Activated CD8-positive, alpha-beta T cell treated with anti-CD3 and anti-CD28 coated beads for 36 hours (primary cell): ENCODE results near the gene PKD2L1. TPM values are rescaled to one million over a fixed set of nuclear protein-coding genes. Genes with fewer than 3 reads are reported as not detected.
"Not testable (repeated sequence)": the region's sequence is repeated elsewhere in the genome, so short reads cannot be mapped to it uniquely, and the experiment has no call there.

Source experiments
- ATAC-seq: fragments of 200-7000 bp; cut with Tn5 transposase; one replicate; pipeline ENCODE4 v1.10.0; 2021; ENCODE audit warnings: mild to moderate bottlenecking, moderate library complexity
- CTCF ChIA-PET: fragments of 350-600 bp; sonication (Branson Sonifier 250); formaldehyde crosslinking; loops from one replicate; lab custom pipeline; 2021; ENCODE audit warnings: antibody characterized with exemption; lab: Charles Lee
- POLR2A ChIA-PET: fragments of 350-600 bp; sonication (Branson Sonifier 250); formaldehyde crosslinking; loops from one replicate; lab custom pipeline; 2021; ENCODE audit warnings: antibody characterized with exemption; lab: Charles Lee
- DNase-seq: peaks from one replicate; pipeline ENCODE4 v3.0.0-alpha.2; 2020
- H3K27ac Mint-ChIP-seq: one replicate; pipeline ENCODE4 v1.8.0; 2021; ENCODE audit warnings: mild to moderate bottlenecking, mixed read lengths
- H3K27me3 Mint-ChIP-seq: one replicate; pipeline ENCODE4 v1.8.0; 2021; ENCODE audit warnings: mixed read lengths
- H3K36me3 Mint-ChIP-seq: one replicate; pipeline ENCODE4 v1.8.0; 2021; ENCODE audit warnings: low read depth, mixed read lengths
- H3K4me1 Mint-ChIP-seq: one replicate; pipeline ENCODE4 v1.8.0; 2021; ENCODE audit warnings: low read depth, mixed read lengths
- H3K4me3 Mint-ChIP-seq: one replicate; pipeline ENCODE4 v1.8.0; 2021; ENCODE audit warnings: mild to moderate bottlenecking, moderate library complexity, mixed read lengths
- H3K9me3 Mint-ChIP-seq: one replicate; pipeline ENCODE4 v1.8.0; 2021; ENCODE audit warnings: mixed read lengths
- CTCF ChIP-seq: fragments of 200-600 bp; IDR thresholded peaks from one replicate; pipeline ENCODE4 v1.8.0; 2022; ENCODE audit warnings: antibody characterized with exemption, mild to moderate bottlenecking
- intact Hi-C: fragments of 100-400 bp; cut with micrococcal nuclease; formaldehyde crosslinking; loops from one replicate; pipeline ENCODE4 v1.10.0; 2022
- total RNA-seq, 2 experiments: library from RNA; stranded (reverse); gene quantifications; one replicate each; pipeline ENCODE4 v1.2.3, GENCODE V29; 2021

The PKD2L1 gene
- total RNA-seq, 2 experiments from 2014 or later: not detected

- DNase-seq: no peak
- TF ChIP-seq CTCF: no peak
- H3K4me1 Mint-ChIP-seq: peaks cover 22% of the 10 kb centered on the region
- no peaks in the 10 kb centered on the region for H3K9me3 Mint-ChIP-seq
- CTCF ChIA-PET: interaction anchor here (1.3 kb wide), 1 partner anchor 10 kb away, joined by 5 read pairs; no protein-coding TSS in a partner anchor
- POLR2A ChIA-PET: interaction anchor here (1.0 to 1.7 kb wide), 3 partner anchors 10 to 40 kb away, joined by 3 to 6 read pairs (median 6); no protein-coding TSS in a partner anchor
- H3K27ac Mint-ChIP-seq: peak overlapping the region; percentile 99
- intact Hi-C loops: no loop called here
- H3K4me3 Mint-ChIP-seq: peak overlapping the region; percentile 99
- peaks cover 13% of the 10 kb centered on the region for H3K36me3 Mint-ChIP-seq
- no peak for ATAC-seq
- no peaks in the 10 kb centered on the region for H3K27me3 Mint-ChIP-seq
Observed at GRCh38 chr10:100287756-100288155, 42.3 kb downstream of the PKD2L1 start.

DNA sequence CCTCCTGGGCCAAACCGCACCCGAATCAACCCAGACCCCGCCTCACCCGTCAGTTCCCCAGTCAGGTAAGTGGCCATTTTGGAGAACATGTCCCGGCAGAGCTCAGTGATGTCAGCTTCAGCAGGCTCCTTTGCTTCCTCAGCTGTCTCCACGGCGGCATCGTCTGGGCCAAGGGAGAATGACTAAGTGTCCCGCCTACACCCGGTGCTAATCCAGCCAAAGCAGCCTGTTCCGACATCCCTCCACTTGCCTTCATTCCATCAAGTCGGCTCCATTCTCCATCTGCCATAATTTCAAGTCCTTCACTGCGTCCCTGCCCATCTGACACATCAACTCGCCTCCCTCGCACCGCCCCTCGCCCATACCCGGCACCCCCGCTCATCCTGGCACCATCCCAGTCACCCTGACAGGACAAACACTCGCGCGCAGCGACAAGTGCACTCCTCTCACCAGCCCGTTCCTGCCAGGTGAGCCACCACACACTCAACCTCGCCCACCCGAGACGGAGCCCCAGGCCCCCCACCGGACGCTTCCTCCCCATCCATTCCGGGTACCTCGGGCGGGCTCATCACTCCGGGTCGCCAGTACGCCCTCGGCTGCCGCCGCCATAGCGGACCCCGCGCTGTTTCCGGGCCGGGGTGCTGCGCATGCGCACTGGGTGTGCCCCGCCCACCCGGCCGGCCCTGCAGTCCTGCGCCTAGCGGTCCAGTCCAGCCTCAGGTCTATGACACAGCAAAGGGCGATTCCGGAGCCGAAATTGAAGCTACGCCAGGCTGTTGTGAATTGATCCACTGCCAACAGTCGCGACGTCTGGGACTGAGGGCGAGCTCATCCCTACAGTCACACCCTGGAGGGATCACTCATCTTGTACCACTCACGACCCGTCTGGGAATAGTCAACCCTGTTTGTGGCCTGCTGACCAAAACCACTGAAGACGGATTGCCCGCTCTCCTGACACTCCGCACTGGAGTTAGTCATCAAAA is 43.7 kb downstream of the PKD2L1 start, which contains the start of gene BLOC1S2:
Gene BLOC1S2 (minus strand): TSS at position 630 of the 983 bp plus-strand sequence. CDS start 21 bp downstream, at position 609.
- peak; percentile 91 for DNase-seq
- peak within 1 kb of the TSS; percentile 99 for H3K27ac Mint-ChIP-seq
- H3K4me1 Mint-ChIP-seq: peaks cover 22% of the 10 kb centered on the region
- H3K4me3 Mint-ChIP-seq: peak within 1 kb of the TSS; percentile 99
- ChIA-PET CTCF (interaction anchor here (0.7 to 1.3 kb wide), 5 partner anchors 11 to 232 kb away, joined by 3 to 5 read pairs (median 3); no protein-coding TSS in a partner anchor), POLR2A (interaction anchor here (0.7 to 3.2 kb wide), 12 partner anchors 10 to 228 kb away, joined by 3 to 13 read pairs (median 4); no protein-coding TSS in a partner anchor)
- intact Hi-C loops: no loop called here
- no peak for TF ChIP-seq CTCF
- ATAC-seq: peak; percentile 87
- H3K9me3 Mint-ChIP-seq: no peaks in the 10 kb centered on the region
- peaks cover 13% of the 10 kb centered on the region for H3K36me3 Mint-ChIP-seq
- no peaks in the 10 kb centered on the region for H3K27me3 Mint-ChIP-seq

GRCh38 chr10:100285326-100285725 is 44.7 kb downstream of the PKD2L1 start:
- intact Hi-C loops, H3K9me3 Mint-ChIP-seq, DNase-seq, ATAC-seq, H3K27me3 Mint-ChIP-seq: not testable (repeated sequence)
- Mint-ChIP-seq H3K4me1 (peaks cover 27% of the 10 kb centered on the region), H3K4me3 (peak overlapping the region; percentile 99), H3K36me3 (peaks cover 15% of the 10 kb centered on the region), H3K27ac (peak overlapping the region; percentile 99)
- POLR2A ChIA-PET: interaction anchor here (1.0 to 3.2 kb wide), 4 partner anchors 11 to 59 kb away, joined by 3 to 13 read pairs (median 6); no protein-coding TSS in a partner anchor
- CTCF ChIA-PET: interaction anchor here (0.7 to 1.0 kb wide), 3 partner anchors 153 to 233 kb away, joined by 3 to 5 read pairs (median 3); no protein-coding TSS in a partner anchor

- CTCF ChIA-PET: interaction anchor here (0.6 to 1.9 kb wide), 3 partner anchors 11 to 42 kb away, joined by 3 to 5 read pairs (median 3); no protein-coding TSS in a partner anchor
- H3K27me3 Mint-ChIP-seq: no peaks in the 10 kb centered on the region
- intact Hi-C loops: no loop called here
- no peak for TF ChIP-seq CTCF
- ATAC-seq (no peak), DNase-seq (no peak)
- H3K4me3 Mint-ChIP-seq: no peak overlapping the region
- POLR2A ChIA-PET: interaction anchor here (0.9 to 1.1 kb wide), 2 partner anchors 16 to 47 kb away, joined by 3 to 4 read pairs; partner anchors contain the start of genes CWF19L1 and PKD2L1
- peaks cover 25% of the 10 kb centered on the region for H3K36me3 Mint-ChIP-seq
- H3K4me1 Mint-ChIP-seq: peaks cover 27% of the 10 kb centered on the region
- no peaks in the 10 kb centered on the region for H3K9me3 Mint-ChIP-seq
- no peak overlapping the region for H3K27ac Mint-ChIP-seq
Observed at GRCh38 chr10:100282907-100283306, 47.1 kb downstream of the PKD2L1 start.

- H3K27me3 Mint-ChIP-seq, intact Hi-C loops, H3K4me1 Mint-ChIP-seq, H3K9me3 Mint-ChIP-seq, CTCF ChIA-PET, H3K27ac Mint-ChIP-seq, DNase-seq, H3K4me3 Mint-ChIP-seq, POLR2A ChIA-PET, ATAC-seq: not testable (repeated sequence)
- H3K36me3 Mint-ChIP-seq: peaks cover 16% of the 10 kb centered on the region
Observed at GRCh38 chr10:100276971-100277370, 53.1 kb downstream of the PKD2L1 start.
